Liver (tissue), 3 donors: ENCODE data around the gene HECTD2.

ENCODE experiments used
- EGR1 ChIP-seq, 2 donors: IDR thresholded peaks; 2 replicates each; pipeline ENCODE4 v1.6.1; 2016 to 2018; ENCODE audit warnings: antibody characterized with exemption in 2 of 2, low read depth in 2 of 2
- FOXA1 ChIP-seq: IDR thresholded peaks from 2 replicates; pipeline ENCODE4 v1.6.1; 2016; ENCODE audit warnings: antibody characterized with exemption
- GABPA ChIP-seq, 2 donors: IDR thresholded peaks in 1 of 2; conservative IDR thresholded peaks in 1 of 2; 2 replicates each; pipeline ENCODE4 v1.6.1; 2016; ENCODE audit warnings: antibody characterized with exemption in 2 of 2, mild to moderate bottlenecking in 1 of 2, moderate library complexity in 1 of 2
- JUND ChIP-seq, 2 donors: IDR thresholded peaks; 2 replicates each; pipeline ENCODE4 v1.6.1; 2016; ENCODE audit warnings: antibody characterized with exemption in 2 of 2
- RAD21 ChIP-seq, 2 donors: IDR thresholded peaks; 2 replicates each; pipeline ENCODE4 v1.6.1; 2016; ENCODE audit warnings: antibody characterized with exemption in 2 of 2, mild to moderate bottlenecking in 2 of 2
- RXRA ChIP-seq, 2 donors: IDR thresholded peaks; 2 replicates each; pipeline ENCODE4 v1.6.1; 2017 to 2018; ENCODE audit warnings: antibody characterized with exemption in 2 of 2, mild to moderate bottlenecking in 1 of 2
- SP1 ChIP-seq: IDR thresholded peaks from 2 replicates; pipeline ENCODE4 v1.6.1; 2018; ENCODE audit warnings: antibody characterized with exemption, mild to moderate bottlenecking
- TAF1 ChIP-seq: conservative IDR thresholded peaks from 2 replicates; pipeline ENCODE4 v1.6.1; 2016; ENCODE audit warnings: antibody characterized with exemption, mild to moderate bottlenecking
- YY1 ChIP-seq: IDR thresholded peaks from 2 replicates; pipeline ENCODE4 v1.6.1; 2016; ENCODE audit warnings: antibody characterized with exemption, mild to moderate bottlenecking
- TF ChIP-seq, protein P1 (sequence below): fragments of 150-350 bp; IDR thresholded peaks from 2 replicates; pipeline ENCODE4 v1.5.1; 2017; ENCODE audit warnings: improper control_type of control experiment, low read depth, low read length; ENCODE audit not compliant: missing input control
- TF ChIP-seq, protein P2 (sequence below): IDR thresholded peaks from 2 replicates; pipeline ENCODE4 v1.6.1; 2016; ENCODE audit warnings: antibody characterized with exemption, mild to moderate bottlenecking
- TF ChIP-seq, protein P3 (sequence below): IDR thresholded peaks from 2 replicates; pipeline ENCODE4 v1.6.1; 2016; ENCODE audit warnings: antibody characterized with exemption
- TF ChIP-seq, protein P4 (sequence below): IDR thresholded peaks from 2 replicates; pipeline ENCODE4 v1.6.1; 2016; ENCODE audit warnings: antibody characterized with exemption
- donor health status: healthy.
- donor health status: healthy.

DNA sequence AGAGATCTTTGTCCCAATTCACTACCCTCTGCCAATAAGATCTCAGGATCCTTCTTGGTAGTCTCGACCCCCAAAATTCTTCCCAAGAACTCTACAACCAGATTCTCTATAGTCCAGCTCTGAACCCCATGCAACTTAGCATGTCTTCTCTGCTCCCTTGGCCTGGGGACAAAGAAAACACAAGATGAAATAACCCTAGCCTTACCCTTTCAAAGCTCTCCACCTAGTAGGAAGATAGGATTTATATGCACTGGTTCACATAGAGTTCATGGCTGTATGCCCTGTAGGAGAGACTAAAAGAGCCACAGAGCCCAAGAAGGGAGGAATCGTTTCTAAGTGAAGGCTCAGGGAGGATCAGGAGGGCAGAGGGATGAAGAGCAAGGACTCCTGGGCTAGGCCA is 126.6 kb downstream of the HECTD2 start:
- TF ChIP-seq, protein P1, sequence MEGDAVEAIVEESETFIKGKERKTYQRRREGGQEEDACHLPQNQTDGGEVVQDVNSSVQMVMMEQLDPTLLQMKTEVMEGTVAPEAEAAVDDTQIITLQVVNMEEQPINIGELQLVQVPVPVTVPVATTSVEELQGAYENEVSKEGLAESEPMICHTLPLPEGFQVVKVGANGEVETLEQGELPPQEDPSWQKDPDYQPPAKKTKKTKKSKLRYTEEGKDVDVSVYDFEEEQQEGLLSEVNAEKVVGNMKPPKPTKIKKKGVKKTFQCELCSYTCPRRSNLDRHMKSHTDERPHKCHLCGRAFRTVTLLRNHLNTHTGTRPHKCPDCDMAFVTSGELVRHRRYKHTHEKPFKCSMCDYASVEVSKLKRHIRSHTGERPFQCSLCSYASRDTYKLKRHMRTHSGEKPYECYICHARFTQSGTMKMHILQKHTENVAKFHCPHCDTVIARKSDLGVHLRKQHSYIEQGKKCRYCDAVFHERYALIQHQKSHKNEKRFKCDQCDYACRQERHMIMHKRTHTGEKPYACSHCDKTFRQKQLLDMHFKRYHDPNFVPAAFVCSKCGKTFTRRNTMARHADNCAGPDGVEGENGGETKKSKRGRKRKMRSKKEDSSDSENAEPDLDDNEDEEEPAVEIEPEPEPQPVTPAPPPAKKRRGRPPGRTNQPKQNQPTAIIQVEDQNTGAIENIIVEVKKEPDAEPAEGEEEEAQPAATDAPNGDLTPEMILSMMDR: no peak
- TF ChIP-seq, protein P2, sequence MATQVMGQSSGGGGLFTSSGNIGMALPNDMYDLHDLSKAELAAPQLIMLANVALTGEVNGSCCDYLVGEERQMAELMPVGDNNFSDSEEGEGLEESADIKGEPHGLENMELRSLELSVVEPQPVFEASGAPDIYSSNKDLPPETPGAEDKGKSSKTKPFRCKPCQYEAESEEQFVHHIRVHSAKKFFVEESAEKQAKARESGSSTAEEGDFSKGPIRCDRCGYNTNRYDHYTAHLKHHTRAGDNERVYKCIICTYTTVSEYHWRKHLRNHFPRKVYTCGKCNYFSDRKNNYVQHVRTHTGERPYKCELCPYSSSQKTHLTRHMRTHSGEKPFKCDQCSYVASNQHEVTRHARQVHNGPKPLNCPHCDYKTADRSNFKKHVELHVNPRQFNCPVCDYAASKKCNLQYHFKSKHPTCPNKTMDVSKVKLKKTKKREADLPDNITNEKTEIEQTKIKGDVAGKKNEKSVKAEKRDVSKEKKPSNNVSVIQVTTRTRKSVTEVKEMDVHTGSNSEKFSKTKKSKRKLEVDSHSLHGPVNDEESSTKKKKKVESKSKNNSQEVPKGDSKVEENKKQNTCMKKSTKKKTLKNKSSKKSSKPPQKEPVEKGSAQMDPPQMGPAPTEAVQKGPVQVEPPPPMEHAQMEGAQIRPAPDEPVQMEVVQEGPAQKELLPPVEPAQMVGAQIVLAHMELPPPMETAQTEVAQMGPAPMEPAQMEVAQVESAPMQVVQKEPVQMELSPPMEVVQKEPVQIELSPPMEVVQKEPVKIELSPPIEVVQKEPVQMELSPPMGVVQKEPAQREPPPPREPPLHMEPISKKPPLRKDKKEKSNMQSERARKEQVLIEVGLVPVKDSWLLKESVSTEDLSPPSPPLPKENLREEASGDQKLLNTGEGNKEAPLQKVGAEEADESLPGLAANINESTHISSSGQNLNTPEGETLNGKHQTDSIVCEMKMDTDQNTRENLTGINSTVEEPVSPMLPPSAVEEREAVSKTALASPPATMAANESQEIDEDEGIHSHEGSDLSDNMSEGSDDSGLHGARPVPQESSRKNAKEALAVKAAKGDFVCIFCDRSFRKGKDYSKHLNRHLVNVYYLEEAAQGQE: no peak
- no peak for TF ChIP-seq SP1
- no peak for TF ChIP-seq EGR1 (IDR thresholded peaks at IDR 0.05; ENCODE audit: low read depth in 2 of 2)
- TF ChIP-seq FOXA1: no peak
- TF ChIP-seq, protein P3, sequence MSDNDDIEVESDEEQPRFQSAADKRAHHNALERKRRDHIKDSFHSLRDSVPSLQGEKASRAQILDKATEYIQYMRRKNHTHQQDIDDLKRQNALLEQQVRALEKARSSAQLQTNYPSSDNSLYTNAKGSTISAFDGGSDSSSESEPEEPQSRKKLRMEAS: no peak
- TF ChIP-seq, protein P4, sequence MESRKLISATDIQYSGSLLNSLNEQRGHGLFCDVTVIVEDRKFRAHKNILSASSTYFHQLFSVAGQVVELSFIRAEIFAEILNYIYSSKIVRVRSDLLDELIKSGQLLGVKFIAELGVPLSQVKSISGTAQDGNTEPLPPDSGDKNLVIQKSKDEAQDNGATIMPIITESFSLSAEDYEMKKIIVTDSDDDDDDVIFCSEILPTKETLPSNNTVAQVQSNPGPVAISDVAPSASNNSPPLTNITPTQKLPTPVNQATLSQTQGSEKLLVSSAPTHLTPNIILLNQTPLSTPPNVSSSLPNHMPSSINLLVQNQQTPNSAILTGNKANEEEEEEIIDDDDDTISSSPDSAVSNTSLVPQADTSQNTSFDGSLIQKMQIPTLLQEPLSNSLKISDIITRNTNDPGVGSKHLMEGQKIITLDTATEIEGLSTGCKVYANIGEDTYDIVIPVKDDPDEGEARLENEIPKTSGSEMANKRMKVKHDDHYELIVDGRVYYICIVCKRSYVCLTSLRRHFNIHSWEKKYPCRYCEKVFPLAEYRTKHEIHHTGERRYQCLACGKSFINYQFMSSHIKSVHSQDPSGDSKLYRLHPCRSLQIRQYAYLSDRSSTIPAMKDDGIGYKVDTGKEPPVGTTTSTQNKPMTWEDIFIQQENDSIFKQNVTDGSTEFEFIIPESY: no peak
- TF ChIP-seq YY1: no peak
- TF ChIP-seq GABPA (IDR thresholded peaks at IDR 0.05 in 1 of 2, conservative IDR thresholded peaks at IDR 0.05 in 1 of 2): no peak
- no peak for TF ChIP-seq JUND (IDR thresholded peaks at IDR 0.05)
- TF ChIP-seq RAD21 (IDR thresholded peaks at IDR 0.05): no peak
- no peak for TF ChIP-seq RXRA (IDR thresholded peaks at IDR 0.05)
- TF ChIP-seq TAF1: no peak
